Upper lobe of left lung (tissue), 6 donors: ENCODE measurements around the gene RBM39. TPM values are rescaled to one million over a fixed set of nuclear protein-coding genes. Genes with fewer than 3 reads are reported as not detected.
"Not testable (repeated sequence)": the region's sequence is repeated elsewhere in the genome, so short reads cannot be mapped to it uniquely, and the experiment has no call there.

Experiments
- ATAC-seq, 2 donors: fragments of 200-7000 bp; cut with Tn5 transposase; one replicate each; pipeline ENCODE4 v1.9.1; 2022; ENCODE audit warnings: mild to moderate bottlenecking in 2 of 2, moderate library complexity in 2 of 2; ENCODE audit not compliant: low FRiP score in 2 of 2
- DNase-seq, 2 donors: peaks; one replicate each; pipeline ENCODE4 v3.0.0-alpha.2; 2019 to 2020
- H3K27ac ChIP-seq, 4 donors: fragments of 200-600 bp; sonication (generic); one replicate each; pipeline ENCODE4 v1.5.1; 2016 to 2019
- H3K27me3 ChIP-seq, 4 donors: fragments of 200-600 bp; sonication (generic); one replicate each; pipeline ENCODE4 v1.5.1; 2017 to 2019
- H3K36me3 ChIP-seq, 4 donors: fragments of 200-600 bp; sonication (generic); one replicate each; pipeline ENCODE4 v1.5.1; 2016 to 2019
- H3K4me1 ChIP-seq, 4 donors: fragments of 200-600 bp; sonication (generic); one replicate each; pipeline ENCODE4 v1.5.1; 2018 to 2019
- H3K4me3 ChIP-seq, 4 donors: fragments of 200-600 bp; sonication (generic); one replicate each; pipeline ENCODE4 v1.5.1; 2017 to 2019; ENCODE audit warnings: mild to moderate bottlenecking in 2 of 4, moderate library complexity in 1 of 4
- H3K9me3 ChIP-seq, 4 donors: fragments of 200-600 bp; sonication (generic); one replicate each; pipeline ENCODE4 v1.5.1; 2018 to 2019
- EP300 ChIP-seq, 4 donors: sonication (generic); formaldehyde crosslinking; IDR thresholded peaks; one replicate each; pipeline ENCODE4 v1.5.1; 2017; ENCODE audit warnings: antibody characterized with exemption in 4 of 4, control low read depth in 2 of 4
- POLR2A ChIP-seq, 4 donors: fragments of 450-650 bp; IDR thresholded peaks; one replicate each; pipeline ENCODE4 v1.5.1; 2016 to 2017; ENCODE audit warnings: antibody characterized with exemption in 4 of 4, mild to moderate bottlenecking in 2 of 4
- POLR2AphosphoS5 ChIP-seq, 2 donors: sonication (generic); formaldehyde crosslinking; IDR thresholded peaks; one replicate each; pipeline ENCODE4 v1.5.1; 2017; ENCODE audit warnings: antibody characterized with exemption in 2 of 2
- WGBS, 2 donors: methylation state at CpG; one replicate each; pipeline ENCODE4 v1.1.5; 2017 to 2018; 5-methylcytosine and 5-hydroxymethylcytosine counted together
- total RNA-seq, 6 donors: library from RNA; depleted of rRNA in 4 of 6; stranded (reverse); fragments of >200 nt in 4 of 6; gene quantifications; one replicate each; pipeline versions ENCODE4 v1.1.0 to v1.2.1, GENCODE V29; 2016 to 2021
- TF ChIP-seq, protein P1 (sequence below), 6 experiments: fragments of 450-650 bp in 4 of 6; fragments of 200-600 bp in 2 of 6; sonication (generic) in 2 of 6; IDR thresholded peaks; one replicate each; pipeline ENCODE4 v1.5.1; 2016 to 2019; ENCODE audit warnings: antibody characterized with exemption in 6 of 6
- donor health status: DM: no; HTN: no; CAD: no; lungs with moderate emphysema.
- donor health status: DM: no; HTN: yes; CAD: no; lungs with severe emphysema.

Gene RBM39
- total RNA-seq, 6 donors from 2014 or later = 220 to 925 (median 266) TPM

DNA sequence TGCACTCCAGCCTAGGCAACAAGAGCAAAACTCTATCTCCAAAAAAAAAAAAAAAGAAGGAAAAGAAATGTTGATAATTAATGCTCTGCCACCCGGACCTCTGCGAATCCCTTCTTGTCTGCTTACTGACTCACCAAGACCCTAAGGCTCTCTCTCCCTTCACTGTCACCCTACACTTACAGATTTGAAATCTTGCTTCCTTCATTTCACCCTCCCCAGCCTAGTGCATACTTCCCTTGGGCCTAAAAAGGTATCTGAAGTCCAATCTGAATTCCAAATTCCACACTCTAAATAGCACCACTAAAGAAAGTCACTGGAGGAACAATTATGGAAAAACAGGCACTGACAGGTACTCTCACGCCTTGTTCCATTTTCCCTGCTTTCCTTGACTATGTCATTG is 20.4 kb upstream of the RBM39 start:
- H3K36me3 ChIP-seq = no peaks in the 10 kb centered on the region
- peaks cover 4 to 10% (median 8%) of the 10 kb centered on the region in 4 donors for H3K4me1 ChIP-seq
- no peaks in the 10 kb centered on the region for H3K9me3 ChIP-seq
- no peak overlapping the region for H3K4me3 ChIP-seq
- no peak overlapping the region for H3K27ac ChIP-seq
- DNase-seq (no peak), ATAC-seq (no peak)
- H3K27me3 ChIP-seq = no peaks in the 10 kb centered on the region
- WGBS, 2 donors = 87 to 92% methylated on average over 3 of the region's 3 CpGs
- no peak for TF ChIP-seq EP300 (IDR thresholded peaks at IDR 0.05)
- TF ChIP-seq, protein P1, sequence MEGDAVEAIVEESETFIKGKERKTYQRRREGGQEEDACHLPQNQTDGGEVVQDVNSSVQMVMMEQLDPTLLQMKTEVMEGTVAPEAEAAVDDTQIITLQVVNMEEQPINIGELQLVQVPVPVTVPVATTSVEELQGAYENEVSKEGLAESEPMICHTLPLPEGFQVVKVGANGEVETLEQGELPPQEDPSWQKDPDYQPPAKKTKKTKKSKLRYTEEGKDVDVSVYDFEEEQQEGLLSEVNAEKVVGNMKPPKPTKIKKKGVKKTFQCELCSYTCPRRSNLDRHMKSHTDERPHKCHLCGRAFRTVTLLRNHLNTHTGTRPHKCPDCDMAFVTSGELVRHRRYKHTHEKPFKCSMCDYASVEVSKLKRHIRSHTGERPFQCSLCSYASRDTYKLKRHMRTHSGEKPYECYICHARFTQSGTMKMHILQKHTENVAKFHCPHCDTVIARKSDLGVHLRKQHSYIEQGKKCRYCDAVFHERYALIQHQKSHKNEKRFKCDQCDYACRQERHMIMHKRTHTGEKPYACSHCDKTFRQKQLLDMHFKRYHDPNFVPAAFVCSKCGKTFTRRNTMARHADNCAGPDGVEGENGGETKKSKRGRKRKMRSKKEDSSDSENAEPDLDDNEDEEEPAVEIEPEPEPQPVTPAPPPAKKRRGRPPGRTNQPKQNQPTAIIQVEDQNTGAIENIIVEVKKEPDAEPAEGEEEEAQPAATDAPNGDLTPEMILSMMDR (IDR thresholded peaks at IDR 0.05) = no peak
- no peak for TF ChIP-seq POLR2AphosphoS5 (IDR thresholded peaks at IDR 0.05)
- TF ChIP-seq POLR2A (IDR thresholded peaks at IDR 0.05) = no peak

DNA sequence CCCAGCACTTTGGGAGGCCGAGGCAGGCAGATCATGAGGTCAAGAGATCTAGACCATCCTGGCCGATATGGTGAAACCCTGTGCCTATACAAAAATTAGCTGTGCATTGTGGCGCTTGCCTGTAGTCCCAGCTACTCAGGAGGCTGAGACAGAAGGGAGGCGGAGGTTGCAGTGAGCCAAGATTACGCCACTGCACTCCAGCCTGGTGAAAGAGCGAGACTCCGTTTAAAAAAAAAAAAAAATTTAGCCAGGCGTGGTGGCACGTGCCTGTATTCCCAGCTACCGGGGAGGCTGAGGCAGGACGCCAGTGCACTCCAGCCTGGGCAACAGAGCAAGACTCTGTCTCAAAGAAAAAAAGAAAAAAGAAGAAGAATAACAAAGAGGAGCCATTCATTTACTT is 19.5 kb upstream of the RBM39 start:
- H3K9me3 ChIP-seq, H3K4me3 ChIP-seq, ATAC-seq, H3K27me3 ChIP-seq, H3K4me1 ChIP-seq, DNase-seq, H3K36me3 ChIP-seq, H3K27ac ChIP-seq: not testable (repeated sequence)
- 76 to 85% methylated on average over 11 of the region's 11 CpGs for WGBS, 2 donors

DNA sequence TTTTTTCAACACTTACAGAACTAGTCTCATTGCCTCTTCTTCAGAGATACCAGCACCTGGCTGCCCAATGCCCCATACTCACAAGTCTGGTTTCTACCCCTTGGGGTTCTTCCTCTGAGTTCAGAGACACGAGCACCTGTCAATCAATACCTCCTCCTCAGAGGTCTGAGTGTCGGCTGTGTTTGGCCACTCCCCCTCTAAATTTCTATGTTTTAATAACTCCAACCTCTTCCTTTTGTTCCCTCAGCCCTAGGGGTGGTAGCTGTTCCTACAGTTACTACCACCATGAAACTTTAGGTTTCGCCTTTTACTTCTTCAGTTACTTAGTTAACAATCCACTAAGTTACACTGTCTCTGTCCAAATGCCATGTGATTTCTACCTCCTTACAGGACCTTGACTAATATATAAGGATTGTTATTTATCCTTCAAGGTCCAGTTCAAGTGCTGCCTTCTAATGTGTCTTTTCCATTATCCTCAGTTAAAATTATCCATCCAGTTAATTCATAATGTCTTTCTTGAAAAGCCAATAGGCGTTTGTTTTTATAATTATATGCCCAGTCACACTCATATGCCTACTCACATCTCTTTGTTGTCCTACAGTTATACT is 15.1 kb upstream of the RBM39 start:
- no peaks in the 10 kb centered on the region for H3K36me3 ChIP-seq
- ATAC-seq (no peak), DNase-seq (no peak)
- TF ChIP-seq POLR2AphosphoS5 (IDR thresholded peaks at IDR 0.05) (no peak), POLR2A (IDR thresholded peaks at IDR 0.05) (no peak), EP300 (IDR thresholded peaks at IDR 0.05) (no peak)
- TF ChIP-seq, protein P1 (IDR thresholded peaks at IDR 0.05) = no peak
- H3K27me3 ChIP-seq = no peaks in the 10 kb centered on the region
- no peak overlapping the region for H3K4me3 ChIP-seq
- no peak overlapping the region for H3K27ac ChIP-seq
- WGBS, 2 donors = 76 to 79% methylated on average over 4 of the region's 4 CpGs
- no peaks in the 10 kb centered on the region for H3K9me3 ChIP-seq
- H3K4me1 ChIP-seq = no peaks in the 10 kb centered on the region

DNA sequence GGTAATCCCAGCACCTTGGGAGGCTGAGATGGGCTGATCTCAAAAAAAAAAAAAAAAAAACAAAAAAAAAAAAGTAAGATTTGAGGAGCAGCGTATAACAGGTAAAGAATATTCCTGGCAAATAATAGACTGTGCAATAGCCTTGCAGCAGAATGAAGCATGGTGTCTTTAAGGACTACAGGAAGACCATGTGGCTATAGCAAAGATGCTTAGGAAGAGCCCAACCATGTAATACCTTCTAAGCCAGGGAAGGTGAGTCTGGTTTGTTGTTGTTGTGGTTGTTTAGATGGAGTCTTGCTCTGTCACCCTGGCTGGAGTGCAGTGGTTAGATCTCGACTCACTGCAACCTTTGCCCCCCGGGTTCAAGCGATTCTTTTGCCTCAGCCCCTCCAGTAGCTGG is 14.3 kb upstream of the RBM39 start:
- no peak for DNase-seq
- 88 to 93% methylated on average over 4 of the region's 4 CpGs for WGBS, 2 donors
- Histone ChIP-seq H3K9me3 (no peaks in the 10 kb centered on the region), H3K27ac (no peak overlapping the region), H3K27me3 (no peaks in the 10 kb centered on the region), H3K4me1 (no peaks in the 10 kb centered on the region), H3K36me3 (no peaks in the 10 kb centered on the region), H3K4me3 (no peak overlapping the region)
- no peak for TF ChIP-seq EP300 (IDR thresholded peaks at IDR 0.05)
- TF ChIP-seq POLR2AphosphoS5 (IDR thresholded peaks at IDR 0.05) = no peak
- no peak for TF ChIP-seq POLR2A (IDR thresholded peaks at IDR 0.05)
- TF ChIP-seq, protein P1 (IDR thresholded peaks at IDR 0.05) = no peak
- no peak for ATAC-seq

DNA sequence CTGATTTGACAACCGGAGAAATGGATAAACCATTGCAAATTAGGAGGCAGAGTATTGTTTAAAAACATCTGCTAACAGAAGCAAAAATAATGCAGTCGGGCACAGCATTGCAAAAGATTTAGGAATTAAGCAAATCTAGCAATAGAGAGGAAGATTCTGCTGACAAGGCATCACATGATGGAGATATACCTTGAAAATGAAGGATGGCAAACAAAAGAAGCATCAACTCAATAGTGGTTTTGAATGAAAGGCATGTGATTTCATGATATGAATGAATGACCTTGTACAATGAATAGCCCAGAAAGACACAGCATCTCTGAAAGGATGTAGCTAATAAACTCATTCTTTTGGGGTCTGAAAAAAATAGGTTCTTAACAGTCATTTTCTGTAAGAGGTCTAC is 8.6 kb upstream of the RBM39 start:
- H3K36me3 ChIP-seq = no peaks in the 10 kb centered on the region
- H3K27me3 ChIP-seq = no peaks in the 10 kb centered on the region
- ATAC-seq (no peak), DNase-seq (no peak)
- H3K27ac ChIP-seq = no peak overlapping the region
- TF ChIP-seq EP300 (IDR thresholded peaks at IDR 0.05) (no peak), POLR2A (IDR thresholded peaks at IDR 0.05) (no peak), POLR2AphosphoS5 (IDR thresholded peaks at IDR 0.05) (no peak)
- TF ChIP-seq, protein P1 (IDR thresholded peaks at IDR 0.05) = no peak
- no peak overlapping the region for H3K4me3 ChIP-seq
- WGBS, 2 donors = 74 to 75% methylated on average over 2 of the region's 2 CpGs
- no peaks in the 10 kb centered on the region for H3K9me3 ChIP-seq
- H3K4me1 ChIP-seq = no peaks in the 10 kb centered on the region

DNA sequence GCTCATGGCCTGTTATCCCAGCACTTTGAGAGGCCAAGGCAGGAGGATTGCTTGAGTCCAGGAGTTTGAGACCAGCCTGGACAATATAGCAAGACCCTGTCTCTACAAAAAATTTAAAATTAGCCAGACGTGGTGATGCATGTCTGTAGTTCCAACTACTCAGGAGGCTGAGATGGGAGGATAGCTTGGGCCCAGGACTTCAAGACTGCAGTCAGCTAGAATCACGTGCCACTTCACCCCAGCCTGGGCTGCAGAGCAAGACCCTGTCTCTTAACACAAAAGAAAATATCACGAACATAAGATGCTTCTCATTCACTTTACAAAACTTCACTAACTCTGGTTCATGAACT is 2.4 kb upstream of the RBM39 start:
- ATAC-seq, DNase-seq, H3K9me3 ChIP-seq, H3K27me3 ChIP-seq: not testable (repeated sequence)
- WGBS, 2 donors = 91 to 96% methylated on average over 3 of the region's 3 CpGs
- Histone ChIP-seq H3K27ac (peak overlapping the region; percentile 94 to 99 (median 98)), H3K4me3 (peak overlapping the region in 1 of 4 donors; percentile 86), H3K4me1 (peaks cover 18 to 26% (median 22%) of the 10 kb centered on the region in 4 donors), H3K36me3 (peaks cover 0 to 13% (median 6%) of the 10 kb centered on the region in 4 donors)
